HG03442 (cell line): ENCODE results near the gene RTBDN.
A peak's percentile ranks its signal among the peaks of the same experiment; 100 is the strongest.

Source experiments
- ATAC-seq: cut with Tn5 transposase; IDR thresholded peaks from one replicate; pipeline ENCODE4 v1.9.1; 2021; ENCODE audit warnings: mild to moderate bottlenecking, moderate library complexity; ENCODE audit not compliant: unreplicated experiment

Gene RTBDN

DNA sequence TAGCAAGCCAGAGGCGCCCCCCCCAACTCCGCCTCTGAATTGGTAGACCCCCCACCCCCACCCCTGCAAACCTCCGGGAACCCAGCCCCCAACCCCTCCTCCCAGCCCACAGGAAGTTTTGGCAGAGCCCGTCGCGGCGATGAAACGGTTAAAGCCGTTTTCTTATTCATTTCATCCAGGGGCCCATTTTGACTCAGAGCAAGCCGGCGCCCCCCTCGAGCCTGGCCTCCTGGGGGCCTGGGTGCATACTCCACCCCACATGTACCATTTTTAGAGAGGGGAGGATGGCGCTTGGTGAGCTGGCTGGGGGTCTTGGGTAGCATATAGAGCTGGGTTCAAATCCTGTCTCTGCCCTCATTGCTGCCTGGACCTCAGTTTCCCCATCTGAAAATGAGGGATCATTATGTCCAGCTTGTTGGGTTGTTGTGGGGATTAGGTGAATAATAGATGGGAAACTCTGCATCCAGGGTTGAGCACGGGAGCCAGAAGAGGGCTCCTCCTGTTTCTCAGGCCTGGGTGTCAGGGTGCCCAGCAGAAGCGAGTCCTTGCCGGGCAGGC, 51.0 kb downstream of the RTBDN start:
- ATAC-seq, result no peak

DNA sequence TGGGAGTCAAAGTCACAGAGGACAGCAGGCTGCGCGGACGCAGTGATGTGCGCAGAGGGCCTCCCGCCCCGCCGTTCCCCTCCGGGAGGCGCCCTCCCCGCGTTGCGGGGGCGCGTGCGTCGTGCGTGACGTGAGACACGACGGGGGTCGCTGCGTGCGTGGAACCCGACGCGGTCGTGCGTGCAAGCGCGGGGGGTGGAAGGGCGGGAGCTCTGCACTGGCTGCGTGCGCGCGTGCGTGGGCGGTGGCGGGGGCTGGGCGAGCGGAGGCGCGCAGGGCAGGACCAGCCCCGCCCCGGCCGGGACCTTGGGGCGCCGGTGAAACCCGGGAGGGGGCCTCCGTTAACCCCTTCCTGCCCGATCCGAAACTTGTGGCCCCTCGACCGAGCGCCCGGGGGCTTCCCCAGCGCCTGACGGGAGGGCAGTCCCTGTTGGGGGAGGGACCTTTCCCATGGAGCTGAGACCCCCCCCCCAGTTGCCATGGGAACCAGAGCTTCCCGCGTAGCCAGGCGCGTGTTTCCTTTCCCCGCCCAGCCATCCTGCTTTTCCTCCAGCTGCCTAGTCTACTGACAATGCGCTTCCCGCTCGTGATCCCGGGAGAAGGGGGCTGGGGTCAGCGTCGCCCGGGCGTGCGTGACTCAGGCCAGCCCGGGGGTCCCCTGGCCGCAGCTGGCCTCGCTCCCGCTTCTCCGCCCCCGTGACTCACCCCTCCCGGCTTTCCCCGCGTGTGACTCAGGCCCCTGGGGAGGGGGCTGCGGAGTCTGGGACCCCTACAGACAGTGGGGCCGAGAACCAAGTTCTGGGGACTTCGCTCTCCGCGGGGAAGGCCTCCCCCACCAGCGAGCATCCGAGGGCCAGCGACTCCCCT, 51.7 kb downstream of the RTBDN start:
- ATAC-seq, result peak; percentile 32

DNA sequence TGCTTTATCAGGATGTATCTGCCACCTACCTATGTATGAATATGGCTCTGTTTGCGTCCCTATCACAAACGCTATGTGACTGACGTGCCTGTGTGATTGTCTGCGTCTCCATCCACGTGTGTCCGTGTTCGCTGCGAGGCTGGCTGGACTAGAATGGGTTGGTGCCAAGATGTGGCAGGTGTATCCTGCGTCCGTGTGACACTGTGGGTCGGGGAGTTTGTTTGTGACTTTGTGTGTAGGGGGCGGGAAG, 52.3 kb downstream of the RTBDN start:
- no peak for ATAC-seq

DNA sequence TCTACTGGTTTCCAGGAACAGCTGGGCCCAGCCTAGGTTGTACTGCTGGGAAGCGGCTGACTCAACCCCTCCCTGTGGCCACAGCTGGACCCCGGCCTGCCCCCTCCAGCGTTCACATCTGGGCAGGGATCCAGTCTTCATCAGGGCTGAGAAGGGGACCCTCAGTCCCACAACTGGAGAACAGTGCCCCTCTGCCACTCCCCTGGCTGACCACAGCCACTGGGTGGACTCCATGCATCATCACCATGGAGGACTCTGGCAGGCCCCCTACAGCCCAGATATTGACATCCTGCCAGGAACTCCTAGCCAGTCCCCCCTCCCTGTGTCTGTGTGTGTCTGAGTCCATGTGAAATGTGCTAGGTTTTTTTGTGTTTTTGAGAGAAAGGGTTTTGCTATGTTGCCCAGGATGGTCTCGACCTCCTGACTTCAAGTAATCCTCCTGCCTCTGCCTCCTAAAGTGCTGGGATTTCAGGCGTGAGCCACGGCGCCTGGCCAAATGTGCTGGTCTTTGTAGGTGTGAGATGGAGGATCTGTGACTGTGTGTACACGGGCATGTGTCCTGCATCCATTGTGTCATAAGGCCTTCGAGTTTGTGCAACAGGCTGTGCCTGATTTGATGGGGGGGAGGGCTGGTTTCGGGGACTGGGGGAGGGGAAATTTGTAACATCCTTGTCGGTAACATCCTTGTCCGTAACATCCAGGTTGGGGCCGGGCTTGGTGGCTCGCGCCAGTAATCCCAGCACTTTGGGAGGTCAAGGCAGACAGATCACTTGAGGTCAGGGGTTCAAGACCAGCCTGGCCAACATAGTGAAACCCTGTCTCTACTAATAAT, 55.0 kb downstream of the RTBDN start:
- no peak for ATAC-seq

DNA sequence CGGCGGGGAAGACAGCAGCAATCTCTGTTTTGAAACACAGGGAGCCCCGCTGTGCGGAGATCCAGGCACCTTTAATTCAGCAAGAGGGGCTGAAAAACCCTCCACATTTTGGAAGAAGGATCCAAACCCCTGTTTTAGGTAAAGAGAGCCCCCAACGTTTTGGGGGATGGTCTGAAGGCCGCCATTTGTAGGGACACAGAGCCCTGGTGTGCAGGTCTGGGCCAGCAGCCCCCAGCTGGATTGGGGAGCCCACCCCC, 55.5 kb downstream of the RTBDN start:
- no peak for ATAC-seq

DNA sequence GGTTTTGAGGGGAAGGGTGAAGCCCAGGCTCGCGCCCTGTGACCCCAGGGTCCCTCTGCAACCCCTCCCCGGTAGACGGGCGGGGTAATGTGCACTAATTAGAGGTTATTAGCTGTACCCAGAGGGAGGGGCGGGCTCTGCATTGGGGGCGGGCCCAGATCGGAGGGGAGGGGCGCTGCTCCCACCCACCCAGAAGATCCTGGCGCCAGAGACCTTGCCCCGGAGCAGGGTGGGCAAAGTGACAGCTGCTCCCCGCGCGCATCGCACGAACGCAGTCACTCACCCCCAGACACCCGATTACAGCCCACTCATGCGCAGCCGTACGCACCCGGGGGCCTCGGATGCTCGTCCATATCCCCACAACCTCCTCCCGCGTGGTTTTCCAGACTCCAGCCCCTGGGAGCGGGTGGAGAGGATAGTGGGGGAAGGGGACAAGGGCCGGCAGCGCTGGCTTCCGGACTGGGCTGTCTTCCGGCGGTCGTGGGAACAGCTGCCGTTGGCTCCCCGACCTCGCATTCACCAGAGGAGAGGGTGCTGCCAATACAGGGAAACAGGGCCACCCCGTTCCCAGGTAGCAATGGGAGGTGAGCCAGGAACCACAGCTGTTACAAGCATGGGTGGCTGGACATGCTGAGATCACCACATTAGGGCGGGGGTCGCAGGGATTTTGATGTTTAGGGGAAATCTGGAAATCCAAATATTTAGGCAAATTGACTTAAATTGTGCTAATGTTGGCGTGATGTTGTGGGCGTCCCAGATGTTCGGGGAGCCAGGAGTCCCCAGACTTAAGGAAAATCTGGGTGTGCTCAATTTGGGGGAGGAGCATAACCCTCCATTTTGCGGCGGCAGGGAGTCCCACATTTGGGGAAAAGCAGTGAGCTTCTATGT, 56.1 kb downstream of the RTBDN start:
- no peak for ATAC-seq

DNA sequence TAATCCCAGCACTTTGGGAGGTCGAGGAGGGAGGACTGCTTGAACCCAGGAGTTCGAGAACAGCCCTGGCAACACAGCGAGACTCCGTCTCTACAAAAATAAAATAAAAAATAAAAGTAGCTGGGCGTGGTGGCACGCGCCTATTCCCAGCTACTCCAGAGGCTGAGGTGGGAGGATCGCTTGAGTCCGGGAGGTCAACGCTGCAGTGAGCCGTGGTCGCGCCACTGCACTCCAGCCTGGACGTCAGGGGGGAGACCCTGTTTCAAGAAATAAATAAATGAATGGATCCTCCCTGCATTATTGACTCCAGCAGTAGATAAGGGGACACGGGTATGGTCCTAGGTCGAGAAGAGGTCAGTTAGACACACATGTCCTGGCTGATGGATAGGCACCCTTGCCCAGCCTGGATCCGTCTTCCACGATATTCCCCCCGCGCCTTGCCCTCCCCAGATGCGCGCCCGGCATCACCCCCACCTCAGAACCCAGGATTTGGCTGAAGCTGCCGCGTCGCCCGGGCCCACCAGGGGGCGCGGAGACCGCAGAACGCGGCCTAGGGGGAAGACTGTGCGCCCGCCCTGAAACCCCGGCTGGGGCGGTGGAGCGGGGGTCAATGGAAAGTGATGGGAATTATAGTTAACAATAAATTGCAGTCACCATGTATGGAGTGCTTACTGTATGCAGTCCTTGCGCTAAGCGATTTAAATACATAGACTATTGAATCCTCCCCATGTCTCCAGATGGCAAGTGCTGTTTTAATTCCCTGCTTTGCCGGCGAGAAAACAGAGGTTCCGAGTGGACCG, 57.0 kb downstream of the RTBDN start:
- ATAC-seq, result no peak
